Measurements from ENCODE around the gene TBKBP1.
A peak's percentile ranks its signal among the peaks of the same experiment; 100 is the strongest.

DNA sequence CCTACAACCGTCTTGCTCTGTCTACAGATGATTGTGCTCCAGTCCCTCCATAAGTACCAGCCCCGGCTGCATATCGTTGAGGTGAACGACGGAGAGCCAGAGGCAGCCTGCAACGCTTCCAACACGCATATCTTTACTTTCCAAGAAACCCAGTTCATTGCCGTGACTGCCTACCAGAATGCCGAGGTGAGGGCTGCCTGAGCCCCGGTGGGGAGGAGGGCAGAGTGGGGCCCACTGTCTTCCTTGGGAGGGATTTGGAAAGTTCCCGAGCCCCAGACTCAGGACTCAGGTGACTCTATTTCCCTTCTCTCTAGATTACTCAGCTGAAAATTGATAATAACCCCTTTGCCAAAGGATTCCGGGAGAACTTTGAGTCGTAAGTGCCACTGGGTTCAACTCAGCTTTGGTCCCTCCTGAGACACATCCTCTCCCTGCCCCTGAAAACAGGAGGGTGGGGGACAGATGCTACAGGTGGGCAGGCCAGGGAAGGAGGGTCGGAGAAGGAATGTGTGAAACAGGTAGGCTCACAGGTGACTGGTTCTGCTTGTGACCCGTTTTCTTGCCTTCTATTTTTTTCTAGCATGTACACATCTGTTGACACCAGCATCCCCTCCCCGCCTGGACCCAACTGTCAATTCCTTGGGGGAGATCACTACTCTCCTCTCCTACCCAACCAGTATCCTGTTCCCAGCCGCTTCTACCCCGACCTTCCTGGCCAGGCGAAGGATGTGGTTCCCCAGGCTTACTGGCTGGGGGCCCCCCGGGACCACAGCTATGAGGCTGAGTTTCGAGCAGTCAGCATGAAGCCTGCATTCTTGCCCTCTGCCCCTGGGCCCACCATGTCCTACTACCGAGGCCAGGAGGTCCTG lies 50.4 kb downstream of the TBKBP1 start:
- TF ChIP-seq, protein P1, sequence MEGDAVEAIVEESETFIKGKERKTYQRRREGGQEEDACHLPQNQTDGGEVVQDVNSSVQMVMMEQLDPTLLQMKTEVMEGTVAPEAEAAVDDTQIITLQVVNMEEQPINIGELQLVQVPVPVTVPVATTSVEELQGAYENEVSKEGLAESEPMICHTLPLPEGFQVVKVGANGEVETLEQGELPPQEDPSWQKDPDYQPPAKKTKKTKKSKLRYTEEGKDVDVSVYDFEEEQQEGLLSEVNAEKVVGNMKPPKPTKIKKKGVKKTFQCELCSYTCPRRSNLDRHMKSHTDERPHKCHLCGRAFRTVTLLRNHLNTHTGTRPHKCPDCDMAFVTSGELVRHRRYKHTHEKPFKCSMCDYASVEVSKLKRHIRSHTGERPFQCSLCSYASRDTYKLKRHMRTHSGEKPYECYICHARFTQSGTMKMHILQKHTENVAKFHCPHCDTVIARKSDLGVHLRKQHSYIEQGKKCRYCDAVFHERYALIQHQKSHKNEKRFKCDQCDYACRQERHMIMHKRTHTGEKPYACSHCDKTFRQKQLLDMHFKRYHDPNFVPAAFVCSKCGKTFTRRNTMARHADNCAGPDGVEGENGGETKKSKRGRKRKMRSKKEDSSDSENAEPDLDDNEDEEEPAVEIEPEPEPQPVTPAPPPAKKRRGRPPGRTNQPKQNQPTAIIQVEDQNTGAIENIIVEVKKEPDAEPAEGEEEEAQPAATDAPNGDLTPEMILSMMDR (conservative IDR thresholded peaks at IDR 0.05 in 1 of 2, IDR thresholded peaks at IDR 0.05 in 1 of 2; ENCODE audit: low read depth in 1 of 2, low read length in 2 of 2) = no peak
- peak; percentile 45 for TF ChIP-seq EZH2 (IDR thresholded peaks at IDR 0.05; ENCODE audit: low read length, missing control alignments)

All from fibroblast of lung (primary cell).